MM.1S (cell line): Measurements from ENCODE around the gene SLC26A6.

Source experiments
- DNase-seq: peaks from one replicate; pipeline ENCODE4 v3.0.0-alpha.2; 2015
- H2AFZ ChIP-seq: fragments of 300-600 bp; sonication (generic); 2 replicates; pipeline ENCODE4 v1.6.0; 2016; ENCODE audit warnings: antibody characterized with exemption, low read length
- H3F3A ChIP-seq: fragments of 300-600 bp; sonication (generic); 2 replicates; pipeline ENCODE4 v1.6.1; 2016; ENCODE audit warnings: mild to moderate bottlenecking, antibody characterized with exemption, low read length, moderate library complexity, mixed read lengths; ENCODE audit not compliant: insufficient read depth
- H3K27ac ChIP-seq: fragments of 300-600 bp; sonication (generic); 2 replicates; pipeline ENCODE4 v1.5.1; 2016; ENCODE audit warnings: mild to moderate bottlenecking, low read length
- H3K27me3 ChIP-seq: fragments of 300-600 bp; sonication (generic); replicated peaks from 2 replicates; pipeline ENCODE4 v1.6.0; 2016; ENCODE audit warnings: low read length; ENCODE audit not compliant: insufficient read depth
- H3K36me3 ChIP-seq: fragments of 300-600 bp; sonication (generic); replicated peaks from 2 replicates; pipeline ENCODE4 v1.6.1; 2016; ENCODE audit warnings: mild to moderate bottlenecking, low read length, mixed read lengths; ENCODE audit not compliant: insufficient read depth
- H3K4me1 ChIP-seq: fragments of 300-600 bp; sonication (generic); 2 replicates; pipeline ENCODE4 v1.6.1; 2016; ENCODE audit warnings: low read length, mixed read lengths
- H3K4me2 ChIP-seq: fragments of 300-600 bp; sonication (generic); 2 replicates; pipeline ENCODE4 v1.6.0; 2016; ENCODE audit warnings: low read depth, low read length
- H3K4me3 ChIP-seq: fragments of 300-600 bp; sonication (generic); 2 replicates; pipeline ENCODE4 v1.5.1; 2016; ENCODE audit warnings: low read length, mixed read lengths
- H3K79me2 ChIP-seq: fragments of 300-600 bp; sonication (generic); 2 replicates; pipeline ENCODE4 v1.6.1; 2016; ENCODE audit warnings: mixed run types, low read length, mixed read lengths
- H3K9ac ChIP-seq: fragments of 300-600 bp; sonication (generic); 2 replicates; pipeline ENCODE4 v1.6.1; 2016; ENCODE audit warnings: low read length, mixed read lengths
- H3K9me2 ChIP-seq: fragments of 300-600 bp; sonication (generic); replicated peaks from 2 replicates; pipeline ENCODE4 v1.6.1; 2016; ENCODE audit warnings: mild to moderate bottlenecking, low read length, mixed read lengths; ENCODE audit not compliant: insufficient read depth
- H3K9me3 ChIP-seq: fragments of 300-600 bp; sonication (generic); replicated peaks from 2 replicates; pipeline ENCODE4 v1.6.1; 2016; ENCODE audit warnings: mild to moderate bottlenecking, low read length, mixed read lengths; ENCODE audit not compliant: insufficient read depth
- H4K20me1 ChIP-seq: fragments of 300-600 bp; sonication (generic); 2 replicates; pipeline ENCODE4 v1.6.1; 2016; ENCODE audit warnings: mild to moderate bottlenecking, low read length, moderate library complexity, mixed read lengths; ENCODE audit not compliant: insufficient read depth
- CTCF ChIP-seq: fragments of 300-600 bp; sonication (generic); IDR thresholded peaks from 2 replicates; pipeline ENCODE4 v1.5.1; 2016; ENCODE audit warnings: antibody characterized with exemption, low read length, mixed read lengths
- EZH2 ChIP-seq: fragments of 300-600 bp; sonication (generic); optimal IDR thresholded peaks from 2 replicates; pipeline ENCODE3; 2017; ENCODE audit warnings: low read depth, mild to moderate bottlenecking, antibody characterized with exemption, low read length, mixed read lengths
- EZH2phosphoT487 ChIP-seq: fragments of 300-600 bp; sonication (generic); IDR thresholded peaks from 2 replicates; pipeline ENCODE4 v1.6.1; 2018; ENCODE audit warnings: antibody characterized with exemption, low read length

SLC26A6 gene

GRCh38 chr3:48587686-48588085, 47.6 kb downstream of the SLC26A6 start:
- H3K27ac ChIP-seq = no peak overlapping the region
- DNase-seq = no peak
- H3F3A ChIP-seq = no peaks in the 10 kb centered on the region
- H2AFZ ChIP-seq = no peak overlapping the region
- no peaks in the 10 kb centered on the region for H3K79me2 ChIP-seq
- H3K4me2 ChIP-seq = no peak overlapping the region
- H3K9me3 ChIP-seq = no peaks in the 10 kb centered on the region
- H4K20me1 ChIP-seq = no peaks in the 10 kb centered on the region
- no peak overlapping the region for H3K4me3 ChIP-seq
- H3K9ac ChIP-seq = no peak overlapping the region
- TF ChIP-seq EZH2phosphoT487 = no peak
- TF ChIP-seq CTCF = no peak
- no peak for TF ChIP-seq EZH2
- H3K4me1 ChIP-seq = no peaks in the 10 kb centered on the region
- H3K27me3 ChIP-seq = peaks cover 94% of the 10 kb centered on the region
- no peaks in the 10 kb centered on the region for H3K36me3 ChIP-seq
- H3K9me2 ChIP-seq = no peaks in the 10 kb centered on the region

GRCh38 chr3:48585411-48585810, 49.9 kb downstream of the SLC26A6 start:
- H3K36me3 ChIP-seq = no peaks in the 10 kb centered on the region
- no peak for DNase-seq
- H3K27ac ChIP-seq = no peak overlapping the region
- TF ChIP-seq EZH2phosphoT487 = no peak
- TF ChIP-seq EZH2 = no peak
- TF ChIP-seq CTCF = no peak
- no peak overlapping the region for H3K4me2 ChIP-seq
- no peak overlapping the region for H2AFZ ChIP-seq
- no peak overlapping the region for H3K9ac ChIP-seq
- no peaks in the 10 kb centered on the region for H3K4me1 ChIP-seq
- H3K4me3 ChIP-seq = no peak overlapping the region
- H3K9me2 ChIP-seq = no peaks in the 10 kb centered on the region
- H4K20me1 ChIP-seq = no peaks in the 10 kb centered on the region
- H3K79me2 ChIP-seq = no peaks in the 10 kb centered on the region
- H3K27me3 ChIP-seq = peaks cover 94% of the 10 kb centered on the region
- H3F3A ChIP-seq = no peaks in the 10 kb centered on the region
- H3K9me3 ChIP-seq = no peaks in the 10 kb centered on the region

DNA sequence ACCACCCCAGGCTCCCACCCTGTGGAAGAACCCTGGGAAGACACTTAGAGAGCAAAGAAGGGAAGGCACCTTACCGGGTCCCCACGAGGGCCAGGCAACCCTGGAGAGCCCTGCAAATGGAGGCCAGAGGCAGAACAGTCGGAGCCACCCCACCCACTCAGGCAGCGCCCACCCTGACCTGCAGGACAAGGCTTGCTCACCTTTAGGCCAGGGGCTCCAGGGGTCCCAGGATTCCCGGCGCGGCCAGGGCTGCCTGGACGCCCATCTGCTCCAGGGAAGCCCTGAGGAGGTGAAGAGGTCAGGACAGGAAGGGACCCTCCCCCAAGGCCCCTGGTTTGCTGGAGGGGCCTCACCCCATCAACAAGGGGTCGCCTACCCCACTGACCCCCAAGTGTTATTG, 50.4 kb downstream of the SLC26A6 start:
- Histone ChIP-seq H3K4me2 (no peak overlapping the region), H3K36me3 (no peaks in the 10 kb centered on the region), H3K9me3 (no peaks in the 10 kb centered on the region), H3K27me3 (peaks cover 94% of the 10 kb centered on the region), H2AFZ (no peak overlapping the region), H3K79me2 (no peaks in the 10 kb centered on the region), H3K9ac (no peak overlapping the region), H4K20me1 (no peaks in the 10 kb centered on the region), H3K4me1 (no peaks in the 10 kb centered on the region), H3K27ac (no peak overlapping the region), H3K4me3 (no peak overlapping the region), H3K9me2 (no peaks in the 10 kb centered on the region), H3F3A (no peaks in the 10 kb centered on the region)
- TF ChIP-seq EZH2phosphoT487 (no peak), CTCF (no peak), EZH2 (no peak)
- DNase-seq = no peak
